NK-92 treated with Interleukin-12 subunit alpha and Interleukin-12 subunit beta, amount 100 ng/mL, for 24 hours (cell line): ENCODE data around the gene SIGLEC8.
"Not testable (repeated sequence)": the region's sequence is repeated elsewhere in the genome, so short reads cannot be mapped to it uniquely, and the experiment has no call there.

Source experiments
- DNase-seq: peaks from one replicate; lab custom pipeline; 2025; lab: John Stamatoyannopoulos, UW

SIGLEC8 gene

GRCh38 chr19:51473009-51473707 lies 14.9 kb upstream of the SIGLEC8 start:
- peak; percentile 70 for DNase-seq

GRCh38 chr19:51472607-51473006 lies 14.4 kb upstream of the SIGLEC8 start:
- DNase-seq = no peak

GRCh38 chr19:51471527-51471926 lies 13.3 kb upstream of the SIGLEC8 start:
- no peak for DNase-seq

- no peak for DNase-seq
These were observed 12.7 kb upstream of the SIGLEC8 start for GRCh38 chr19:51470966-51471365.

- no peak for DNase-seq
These were observed 11.4 kb upstream of the SIGLEC8 start for GRCh38 chr19:51469629-51470028.

GRCh38 chr19:51469162-51469561 lies 10.9 kb upstream of the SIGLEC8 start:
- no peak for DNase-seq

GRCh38 chr19:51468545-51468920 lies 10.3 kb upstream of the SIGLEC8 start:
- no peak for DNase-seq

- DNase-seq = no peak
These were observed 9.8 kb upstream of the SIGLEC8 start for GRCh38 chr19:51467864-51468544.

GRCh38 chr19:51466723-51467122 lies 8.5 kb upstream of the SIGLEC8 start:
- no peak for DNase-seq

GRCh38 chr19:51463976-51464581 lies 5.8 kb upstream of the SIGLEC8 start:
- not testable (repeated sequence) for DNase-seq

- no peak for DNase-seq
These were observed 4.4 kb upstream of the SIGLEC8 start for GRCh38 chr19:51462681-51463080.

GRCh38 chr19:51462276-51462675 lies 4.0 kb upstream of the SIGLEC8 start:
- no peak for DNase-seq

- DNase-seq = no peak
These were observed 3.5 kb upstream of the SIGLEC8 start for GRCh38 chr19:51461723-51462161.

- DNase-seq = no peak
These were observed 2.1 kb upstream of the SIGLEC8 start for GRCh38 chr19:51460164-51460992.

GRCh38 chr19:51458899-51459505 lies 748 bp upstream of the SIGLEC8 start:
- no peak for DNase-seq

GRCh38 chr19:51457351-51458013 lies 772 bp downstream of the SIGLEC8 start:
- no peak for DNase-seq

GRCh38 chr19:51456541-51457290 lies 1.5 kb downstream of the SIGLEC8 start:
- DNase-seq = no peak

- no peak for DNase-seq
These were observed 7.4 kb downstream of the SIGLEC8 start for GRCh38 chr19:51450730-51451307.

GRCh38 chr19:51448411-51449016 lies 9.7 kb downstream of the SIGLEC8 start:
- no peak for DNase-seq

- DNase-seq = no peak
These were observed 10.2 kb downstream of the SIGLEC8 start for GRCh38 chr19:51448011-51448410.
